HG02763 (cell line): ENCODE measurements around the gene RRP12.
"Not testable (repeated sequence)": the region's sequence is repeated elsewhere in the genome, so short reads cannot be mapped to it uniquely, and the experiment has no call there.

Experiments
- ATAC-seq: cut with Tn5 transposase; IDR thresholded peaks from one replicate; pipeline ENCODE4 v1.9.1; 2021; ENCODE audit warnings: mild to moderate bottlenecking, moderate library complexity; ENCODE audit not compliant: unreplicated experiment

Gene RRP12

DNA sequence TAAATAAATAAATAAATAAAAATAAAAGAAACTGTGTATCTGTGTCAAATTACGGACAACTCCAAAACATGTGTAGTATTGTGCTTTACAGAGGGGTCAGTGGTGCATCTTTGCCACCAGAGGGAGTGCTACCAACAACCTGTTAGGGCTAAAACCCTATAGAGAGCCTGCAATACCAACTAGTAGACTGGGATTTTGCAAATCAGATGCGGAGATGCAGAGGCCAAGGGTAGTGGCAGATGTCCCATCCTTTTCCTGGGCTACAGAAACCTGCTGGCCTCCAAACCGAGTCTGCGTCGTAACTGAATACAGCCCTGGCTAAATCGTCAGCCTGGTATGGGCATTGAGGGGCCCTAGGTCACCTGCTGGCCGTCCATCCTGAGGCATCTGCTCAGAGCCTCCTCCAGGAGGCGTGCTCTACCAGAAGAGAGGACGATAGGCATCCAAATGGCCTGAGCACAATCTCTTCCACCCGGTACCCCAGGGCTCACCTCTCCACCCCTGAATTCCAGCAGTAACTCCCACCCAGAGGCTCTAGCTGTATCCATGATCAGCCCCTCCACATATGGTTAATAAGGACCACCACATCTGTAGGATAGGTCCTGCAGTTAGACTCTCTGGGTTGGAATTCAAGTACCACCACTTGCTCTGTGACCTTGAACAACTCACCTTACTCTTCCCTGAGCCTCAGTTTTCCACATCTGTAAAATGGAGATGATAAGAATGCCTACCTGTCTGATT, 6.2 kb upstream of the RRP12 start:
- ATAC-seq, result peak; percentile 81

DNA sequence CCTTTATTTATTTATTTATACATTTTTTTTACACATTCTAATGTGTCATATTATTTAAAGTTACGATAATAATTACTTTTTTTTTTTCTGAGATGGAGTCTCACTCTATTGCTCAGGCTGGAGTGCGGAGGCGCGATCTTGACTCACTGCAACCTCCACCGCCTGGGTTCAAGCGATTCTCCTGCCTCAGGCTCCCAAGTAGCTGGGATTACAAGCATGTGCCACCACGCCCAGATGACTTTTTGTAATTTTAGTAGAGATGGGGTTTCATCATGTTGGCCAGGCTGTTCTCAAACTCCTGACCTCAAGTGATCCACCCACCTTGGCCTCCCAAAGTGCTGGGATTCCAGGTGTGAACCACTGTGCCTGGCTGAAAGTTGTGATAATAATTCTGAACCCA, 5.3 kb upstream of the RRP12 start:
- ATAC-seq, result not testable (repeated sequence)

DNA sequence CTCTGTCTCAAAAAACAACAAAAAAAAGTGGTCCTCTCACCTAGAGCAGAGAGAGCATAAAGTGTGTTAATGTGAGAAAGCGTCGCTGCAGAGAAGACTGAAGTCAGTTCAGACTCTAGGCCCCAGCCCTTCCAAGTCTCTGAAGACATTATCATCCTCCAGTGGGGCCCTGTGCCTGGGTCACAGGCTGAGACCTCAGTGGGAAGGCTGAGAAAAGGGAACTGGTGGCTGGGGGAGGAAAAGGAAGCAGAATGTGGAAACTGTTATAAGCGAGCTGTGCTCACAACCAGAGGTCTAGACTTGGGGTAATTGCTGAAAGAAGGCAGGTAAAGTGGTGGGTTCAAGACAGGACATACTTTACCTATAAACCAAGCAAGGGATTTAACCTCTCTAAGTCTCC, 4.9 kb upstream of the RRP12 start:
- ATAC-seq, result no peak

DNA sequence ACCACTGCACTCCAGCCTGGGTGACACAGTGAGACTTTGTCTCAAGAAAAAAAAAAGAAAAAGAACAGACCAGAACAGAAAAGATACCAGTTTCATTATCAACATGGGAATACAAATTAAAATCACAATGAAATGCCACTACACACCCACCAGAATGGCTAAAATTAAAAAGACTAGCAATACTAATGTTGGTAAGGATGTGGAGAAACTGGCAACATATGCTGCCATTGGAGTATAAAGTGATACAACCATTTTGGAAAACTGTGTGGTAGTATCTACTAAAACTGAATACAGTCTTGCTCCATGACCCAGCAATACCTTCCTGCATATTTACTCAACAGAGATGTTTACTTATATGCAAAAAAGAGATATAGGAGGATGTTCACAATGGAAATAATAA, 2.9 kb upstream of the RRP12 start:
- no peak for ATAC-seq

DNA sequence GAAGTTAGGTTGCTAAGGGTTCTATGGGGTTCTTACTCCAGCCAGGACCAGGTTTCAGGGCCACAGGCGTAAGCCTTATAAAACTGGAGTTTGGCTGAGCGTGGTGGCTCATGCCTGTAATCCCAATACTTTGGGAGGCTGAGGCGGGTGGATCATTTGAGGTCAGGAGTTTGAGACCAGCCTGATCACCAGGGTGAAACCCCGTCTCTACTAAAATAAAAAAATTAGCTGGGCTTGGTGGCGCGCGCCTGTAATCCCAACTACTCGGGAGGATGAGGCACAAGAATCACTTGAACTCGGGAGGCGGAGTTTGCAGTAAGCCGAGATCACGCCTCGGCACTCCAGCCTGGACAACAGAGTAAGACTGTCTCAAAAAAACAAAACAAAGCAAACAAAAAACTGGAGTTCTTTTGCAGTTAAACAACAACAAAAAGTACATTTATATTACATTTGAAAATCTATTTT, 347 bp upstream of the RRP12 start:
- ATAC-seq, result no peak

DNA sequence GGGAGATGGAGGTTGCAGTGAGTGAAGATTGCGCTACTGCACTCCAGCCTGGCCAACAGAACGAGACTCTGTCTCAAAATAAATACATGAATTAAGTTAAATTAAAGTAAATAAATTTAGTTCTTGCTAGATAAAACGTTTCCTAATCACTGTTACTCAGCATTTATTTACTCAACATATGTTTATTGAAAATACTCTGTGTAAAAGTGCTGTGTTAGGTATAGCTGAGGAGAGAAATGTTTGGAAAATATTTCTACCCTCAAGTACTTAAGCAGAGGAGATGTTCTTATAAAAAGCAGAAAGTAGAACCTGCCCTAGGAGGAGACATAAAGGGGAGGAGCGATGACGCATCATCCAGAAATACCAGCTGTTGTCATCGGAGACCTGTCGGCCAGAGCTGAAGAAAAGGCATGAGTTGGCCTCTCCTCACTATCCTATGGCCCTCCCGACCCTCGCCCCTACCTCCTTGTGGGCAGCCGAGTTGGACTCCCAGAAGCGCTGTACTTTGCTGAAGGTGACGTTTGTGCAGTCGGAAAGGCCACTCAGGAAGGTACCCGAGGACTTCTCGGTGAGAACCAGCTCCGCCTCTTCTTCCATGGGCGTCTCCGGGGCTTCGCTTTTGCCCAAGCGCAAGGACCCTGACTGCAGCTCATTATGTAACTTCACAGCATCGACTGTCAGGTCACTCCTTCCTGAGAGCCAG, 1.1 kb downstream of the RRP12 start:
- no peak for ATAC-seq

DNA sequence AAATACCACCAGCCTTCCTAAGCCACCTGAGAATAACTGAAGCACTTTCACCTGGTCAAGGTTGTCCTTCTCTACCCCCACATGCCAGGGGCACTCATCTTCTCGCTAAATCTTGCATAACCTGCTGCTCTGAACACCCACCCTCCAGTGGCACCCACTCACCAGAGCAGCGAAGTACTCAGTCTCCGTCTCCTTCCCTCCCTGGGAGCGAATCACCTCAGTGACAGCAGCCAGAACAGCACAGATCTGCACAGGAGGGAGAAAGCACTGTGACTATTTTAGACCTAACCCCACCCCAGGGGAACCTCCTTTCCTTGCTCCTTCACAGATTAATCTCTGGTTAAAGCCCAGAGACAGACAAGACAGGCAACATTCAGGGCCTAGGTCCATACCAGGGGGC, 5.1 kb downstream of the RRP12 start:
- no peak for ATAC-seq

GRCh38 chr10:97393034-97393573, 8.0 kb downstream of the RRP12 start:
- ATAC-seq, result no peak

DNA sequence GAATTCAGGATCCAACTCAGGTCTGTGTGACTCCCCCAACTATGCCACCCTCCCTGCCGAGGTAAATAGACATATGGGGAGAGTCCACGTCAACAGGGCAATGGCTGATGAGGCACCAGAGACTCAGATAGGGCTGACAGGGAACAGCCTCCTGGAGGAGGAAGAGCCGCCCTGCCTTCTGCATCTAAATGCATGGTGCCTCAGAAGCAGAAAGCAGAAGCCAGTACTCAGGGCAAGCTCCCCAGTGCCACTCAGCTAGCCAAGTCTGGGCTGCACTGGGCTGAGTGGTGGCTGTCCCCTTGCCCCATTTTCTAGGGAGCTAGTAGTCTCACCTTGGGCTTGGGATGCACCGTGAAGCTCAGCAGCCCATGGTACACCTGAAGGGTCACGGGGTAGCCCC, 11.0 kb downstream of the RRP12 start:
- ATAC-seq, result no peak

DNA sequence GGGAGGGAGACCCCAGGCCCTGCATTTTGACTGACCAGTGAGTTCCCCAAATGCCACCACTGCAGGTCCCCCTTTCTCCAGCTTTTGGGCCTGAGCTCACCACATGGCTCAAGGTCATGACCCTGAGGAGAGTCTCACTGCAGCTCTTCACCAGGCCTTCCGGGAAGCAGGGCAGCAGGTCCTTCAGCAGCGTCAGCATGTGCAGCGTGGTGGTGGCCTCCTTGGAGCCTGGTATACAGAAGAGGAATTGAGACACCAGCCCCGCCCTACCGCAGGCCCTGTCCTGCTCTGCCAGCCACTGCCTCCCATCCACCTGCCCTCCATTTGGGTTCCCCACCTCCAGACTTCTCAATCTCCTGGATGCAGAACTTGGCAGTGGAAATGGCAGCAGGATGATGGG, 13.0 kb downstream of the RRP12 start:
- no peak for ATAC-seq

GRCh38 chr10:97385565-97385964, 15.6 kb downstream of the RRP12 start:
- no peak for ATAC-seq

DNA sequence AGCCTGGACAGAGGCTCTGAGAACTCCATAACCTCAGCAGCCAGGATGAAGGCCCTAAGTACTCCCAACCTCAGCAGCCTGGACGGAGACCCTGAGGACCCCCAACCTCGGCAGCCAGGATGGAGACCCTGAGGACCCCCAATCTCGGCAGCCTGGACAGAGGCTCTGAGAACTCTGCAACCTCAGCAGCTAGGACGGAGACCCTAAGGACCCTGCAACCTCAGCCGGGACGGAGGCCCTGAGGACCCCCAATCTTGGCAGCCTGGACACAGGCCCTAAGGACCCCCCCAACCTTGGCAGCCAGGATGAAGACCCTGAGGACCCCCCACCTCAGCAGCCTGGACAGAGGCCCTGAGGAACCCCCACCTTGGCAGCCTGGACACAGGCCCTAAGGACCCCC, 16.5 kb downstream of the RRP12 start:
- no peak for ATAC-seq

DNA sequence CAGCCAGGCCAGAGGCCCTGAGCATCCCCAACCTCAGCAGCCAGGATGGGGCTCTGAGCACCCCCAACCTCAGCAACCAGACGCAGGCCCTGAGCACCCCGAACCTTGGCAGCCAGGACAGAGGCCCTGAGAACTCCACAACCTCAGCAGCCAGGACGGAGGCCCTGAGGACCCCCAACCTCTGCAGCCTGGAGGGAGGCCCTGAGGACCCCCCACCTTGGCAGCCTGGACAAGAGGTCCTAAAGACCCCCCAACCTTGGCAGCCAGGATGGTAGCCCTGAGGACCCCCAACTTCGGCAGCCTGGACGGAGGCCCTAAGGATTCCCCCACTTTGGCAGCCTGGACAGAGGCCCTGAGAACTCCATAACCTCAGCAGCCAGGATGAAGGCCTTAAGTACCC, 17.0 kb downstream of the RRP12 start:
- no peak for ATAC-seq

DNA sequence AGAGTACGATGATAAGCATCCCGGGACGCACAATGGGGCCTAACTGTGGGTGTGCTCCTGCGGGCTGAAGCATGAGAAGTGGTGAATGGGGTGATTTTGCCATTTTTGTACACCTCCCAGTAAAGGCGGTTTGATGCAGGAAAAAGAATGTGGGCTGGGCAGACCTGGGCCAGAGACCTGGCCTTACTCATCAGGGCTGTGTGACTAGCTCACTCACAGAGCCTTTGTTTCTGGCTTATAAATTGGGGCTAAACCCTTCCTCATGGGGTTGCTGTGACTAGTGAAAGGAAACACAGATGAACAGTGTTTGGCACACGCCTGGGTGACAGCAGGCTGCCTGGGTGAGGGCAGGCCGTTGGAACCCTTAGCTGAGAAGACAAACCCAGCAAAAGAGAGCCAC, 18.0 kb downstream of the RRP12 start:
- ATAC-seq, result no peak

DNA sequence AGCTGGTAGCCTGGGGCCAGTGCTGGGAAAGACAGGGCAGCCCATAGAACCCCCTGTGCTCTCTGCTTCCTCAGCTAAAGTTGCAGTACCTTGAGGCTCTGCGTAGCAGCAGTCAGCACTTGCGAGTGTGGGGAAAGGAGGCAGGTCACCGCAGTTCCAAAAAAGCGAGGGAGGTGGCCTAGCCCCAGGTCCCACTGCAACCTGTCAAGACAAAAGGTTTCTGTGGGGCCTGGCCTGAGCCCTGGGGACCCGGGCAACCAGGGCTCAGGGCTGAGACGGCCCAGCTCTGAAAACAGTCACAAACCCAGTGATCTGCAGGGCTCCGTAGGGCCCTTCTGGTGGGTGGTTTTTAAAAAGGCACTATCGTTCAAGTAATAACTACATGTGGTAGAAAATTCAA, 19.5 kb downstream of the RRP12 start:
- no peak for ATAC-seq

DNA sequence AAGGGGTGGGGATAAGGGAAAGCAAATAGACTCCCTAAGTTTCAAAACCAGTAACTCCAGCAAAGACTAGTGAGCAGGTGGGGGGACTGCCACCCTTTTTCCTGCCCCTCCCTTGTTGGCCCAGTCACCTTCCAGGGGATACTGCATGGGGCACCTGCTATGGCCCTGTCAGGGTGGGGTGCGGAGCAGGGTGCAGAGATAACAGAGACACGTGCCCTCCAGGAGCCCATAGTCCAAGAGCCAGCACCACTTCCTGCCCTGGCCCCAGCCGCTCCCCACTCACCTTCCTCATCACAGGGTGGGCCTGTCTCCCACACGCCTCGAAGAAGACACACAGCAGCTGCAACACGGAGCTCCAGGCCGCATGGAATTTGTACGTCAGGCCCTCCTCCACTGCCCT, 20.6 kb downstream of the RRP12 start:
- no peak for ATAC-seq

DNA sequence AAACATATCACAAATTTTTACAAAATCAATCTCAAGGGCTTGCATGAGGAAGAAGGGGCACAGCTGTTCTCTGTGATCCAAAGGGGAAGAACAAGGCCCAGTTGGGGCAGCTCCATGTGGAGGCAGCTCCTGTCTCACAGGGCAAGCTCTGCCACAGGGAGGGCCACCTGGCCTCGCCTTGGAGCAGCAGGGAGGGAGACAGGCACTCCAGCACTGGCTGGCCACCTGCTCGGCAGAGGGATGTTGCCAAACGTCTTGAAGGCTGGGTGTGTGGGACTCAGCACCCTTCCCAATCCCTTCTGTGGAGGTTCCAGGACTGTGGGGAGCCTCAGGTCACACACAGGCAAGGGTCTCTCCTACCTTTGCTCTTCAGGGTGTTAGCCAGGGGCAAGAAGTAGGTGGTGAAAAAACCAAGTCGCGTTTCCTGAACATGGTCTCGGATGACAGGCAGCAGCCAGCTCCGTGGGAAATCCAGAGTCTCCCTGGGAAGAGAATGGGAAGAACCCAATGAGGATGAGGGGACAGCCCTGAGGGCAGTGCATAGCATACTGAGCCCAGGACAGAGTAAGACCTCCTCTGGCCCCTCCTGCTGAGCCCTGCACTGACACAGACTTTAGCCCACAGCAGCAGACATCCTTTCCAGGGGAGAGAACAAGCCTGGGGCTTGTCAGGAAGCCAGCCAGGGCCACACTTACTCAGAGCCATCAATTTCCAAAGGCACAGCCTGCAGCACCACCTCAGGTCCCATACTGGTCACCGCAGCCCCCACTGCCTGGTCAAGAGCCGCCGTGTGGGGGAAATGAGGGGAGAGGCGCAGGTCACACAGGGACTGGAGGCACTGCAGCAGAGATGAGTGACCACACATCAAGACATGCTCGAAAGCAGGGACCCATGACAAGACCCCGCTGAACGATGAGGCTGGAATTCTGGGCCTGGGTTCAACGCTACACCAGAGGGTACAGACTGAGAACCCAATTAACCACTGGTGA, 21.9 kb downstream of the RRP12 start:
- ATAC-seq, result no peak

- no peak for ATAC-seq
These were observed 24.7 kb downstream of the RRP12 start for GRCh38 chr10:97376413-97376812.

DNA sequence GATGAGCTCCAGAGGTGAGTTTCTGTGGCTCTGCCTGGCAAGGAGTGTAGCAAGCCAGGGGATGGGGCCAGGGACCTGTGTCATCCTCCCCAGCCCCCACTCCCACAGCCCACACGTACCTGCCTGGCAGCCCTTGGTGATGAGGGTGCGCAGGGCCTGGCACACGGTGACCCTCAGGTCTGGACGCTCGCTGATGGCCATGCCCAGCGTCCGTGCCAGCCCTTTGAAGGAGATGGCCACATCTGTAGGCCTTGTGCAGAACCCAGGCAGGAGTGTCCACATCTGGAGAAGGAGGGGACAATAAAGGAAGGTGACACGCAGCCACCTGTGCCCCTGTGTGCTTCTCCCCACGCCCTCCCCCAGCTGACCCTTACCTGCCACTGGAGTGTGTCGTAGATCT, 27.7 kb downstream of the RRP12 start:
- no peak for ATAC-seq

DNA sequence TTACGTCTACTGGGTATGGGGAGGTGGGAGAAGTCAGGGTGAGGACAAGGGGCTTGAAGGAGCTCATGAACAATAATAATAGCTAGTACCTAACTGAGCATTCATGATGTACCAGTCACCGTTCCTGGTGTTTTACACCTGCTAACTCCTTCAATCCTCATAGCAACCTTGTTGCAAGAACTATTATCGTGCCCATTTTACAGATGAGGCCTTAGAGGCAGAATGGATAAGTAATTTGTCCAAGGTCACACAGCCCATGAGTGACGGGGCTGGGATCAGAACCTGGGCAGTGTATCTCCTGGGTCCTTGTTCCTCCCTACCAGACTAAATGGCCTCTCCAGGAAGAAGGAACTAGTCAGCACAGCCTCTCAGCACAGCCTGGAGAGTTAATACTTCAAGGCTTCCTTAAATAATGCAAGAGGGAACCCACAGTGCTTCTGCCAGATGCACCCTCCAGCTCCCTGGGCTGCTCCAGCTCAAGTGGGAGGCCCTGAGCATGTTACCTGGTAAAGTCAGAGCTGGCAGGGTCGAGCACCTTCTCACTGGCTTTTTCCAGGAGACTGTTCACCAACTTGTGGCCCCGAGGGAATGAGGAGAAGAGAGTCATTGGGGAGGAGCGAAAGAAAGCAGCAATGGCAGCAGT, 28.8 kb downstream of the RRP12 start:
- ATAC-seq, result no peak

DNA sequence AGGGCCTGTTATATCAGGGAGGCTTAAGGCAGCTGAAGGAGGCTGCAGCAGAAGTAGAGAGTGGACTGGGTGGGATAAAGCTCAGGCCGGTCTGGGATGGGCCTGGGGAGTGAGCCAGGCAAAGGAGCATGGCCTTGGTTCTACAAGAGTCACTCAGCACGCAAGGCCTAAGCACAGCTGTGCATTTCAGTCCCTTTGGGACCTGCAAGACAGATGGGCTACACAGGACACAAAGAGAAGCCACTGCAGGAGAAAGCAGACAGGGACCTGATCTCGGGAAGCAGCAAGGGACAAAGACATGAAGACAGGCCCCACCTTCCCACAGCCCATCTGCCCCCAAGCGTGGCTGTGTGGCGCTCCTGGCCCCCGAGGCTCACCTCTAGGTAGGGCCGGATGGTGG, 29.4 kb downstream of the RRP12 start:
- ATAC-seq, result no peak
